GM12864 (cell line): Measurements from ENCODE around the gene FRY.

Source experiments
- DNase-seq: peaks from one replicate; pipeline ENCODE4 v3.0.0-alpha.2; 2011; ENCODE audit warnings: low read depth
- H3K4me3 ChIP-seq: 2 replicates; pipeline ENCODE4 v1.5.1; 2011; ENCODE audit warnings: mild to moderate bottlenecking, low read depth, low read length, control low read depth
- CTCF ChIP-seq: IDR thresholded peaks from 2 replicates; pipeline ENCODE4 v1.5.1; 2011; ENCODE audit warnings: low read depth, mild to moderate bottlenecking, moderate library complexity, low read length, control low read depth, inconsistent platforms; ENCODE audit errors: missing control alignments

The FRY gene

GRCh38 chr13:32252812-32253438 lies 221.4 kb downstream of the FRY start:
- TF ChIP-seq CTCF, result no peak
- no peak for DNase-seq
- H3K4me3 ChIP-seq, result no peak overlapping the region

GRCh38 chr13:32253911-32254399 lies 222.4 kb downstream of the FRY start:
- DNase-seq, result no peak
- TF ChIP-seq CTCF, result no peak
- H3K4me3 ChIP-seq, result no peak overlapping the region

DNA sequence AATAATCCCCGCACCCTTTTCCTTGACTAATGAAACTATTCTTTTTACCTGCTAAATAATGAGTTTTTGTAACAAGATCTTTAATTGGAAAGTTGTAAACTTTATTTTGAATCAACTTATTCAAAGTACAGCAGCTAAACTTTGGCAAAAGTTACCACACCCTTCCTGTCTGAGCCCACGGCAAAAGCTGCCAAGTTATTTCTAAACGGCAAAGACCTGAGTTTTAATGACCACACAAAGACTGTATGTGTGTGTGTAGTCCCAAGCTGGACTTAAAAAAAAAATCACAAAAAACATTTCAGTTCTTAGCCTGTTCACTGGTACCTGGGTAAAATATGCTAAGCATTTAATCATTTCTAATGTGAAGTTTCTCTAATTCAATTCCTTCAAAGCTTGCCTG lies 222.8 kb downstream of the FRY start:
- H3K4me3 ChIP-seq, result no peak overlapping the region
- TF ChIP-seq CTCF, result no peak
- DNase-seq, result no peak

DNA sequence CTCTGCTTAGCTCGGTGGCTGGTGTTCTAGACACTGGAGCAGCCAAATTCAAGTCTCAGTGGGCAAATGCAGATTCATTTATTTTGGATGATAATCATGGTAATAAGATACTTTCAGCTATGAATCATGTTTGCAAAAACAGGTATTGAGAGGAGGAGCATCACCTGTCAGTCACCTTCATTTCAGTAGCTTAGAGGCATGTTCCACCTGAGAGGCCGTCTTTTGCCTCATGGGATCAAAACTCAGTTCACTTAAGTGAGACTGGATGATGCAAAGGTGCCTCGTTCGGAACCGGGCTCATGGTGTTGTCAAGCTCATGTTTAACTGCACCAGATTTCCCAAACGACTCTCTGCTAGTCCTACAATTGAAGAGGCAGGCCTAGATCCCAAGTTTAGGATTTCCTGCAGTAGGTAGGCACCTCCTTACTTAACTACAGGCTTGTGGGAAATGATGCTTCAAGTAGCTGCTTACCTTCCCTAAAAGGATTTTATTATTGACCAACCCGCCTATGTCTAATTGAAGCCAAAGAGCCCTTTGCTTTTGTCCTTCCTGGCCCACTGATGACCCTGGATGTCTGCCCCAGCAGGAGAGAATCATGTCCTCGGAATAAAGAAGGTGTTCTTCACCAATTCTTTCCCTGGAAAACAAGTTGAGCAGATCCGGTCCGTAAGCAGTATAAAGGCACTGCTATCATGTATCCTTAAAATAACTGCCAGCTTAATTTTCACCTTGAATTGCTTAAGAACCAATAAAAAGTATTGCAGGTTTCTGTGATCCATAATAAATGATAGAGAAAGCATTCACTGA lies 223.5 kb downstream of the FRY start:
- no peak overlapping the region for H3K4me3 ChIP-seq
- TF ChIP-seq CTCF, result no peak

DNA sequence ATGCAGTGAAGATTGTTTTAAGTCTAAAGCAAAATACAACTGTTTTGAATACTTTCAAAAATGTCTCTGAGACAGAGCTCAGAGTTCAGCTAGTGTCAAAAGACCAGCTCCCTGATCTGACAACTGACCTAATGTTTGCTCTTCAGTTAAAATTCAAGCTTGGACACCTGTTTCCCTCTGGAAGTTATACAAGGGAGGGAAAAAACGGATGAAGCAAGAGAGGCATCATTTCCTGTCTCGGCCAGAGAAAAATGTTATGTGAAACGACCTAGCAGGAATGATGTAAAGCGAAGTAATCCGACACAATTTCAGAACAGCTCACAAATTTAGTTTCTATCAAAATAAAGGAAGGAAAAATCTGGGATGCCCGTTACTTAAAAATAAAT lies 224.1 kb downstream of the FRY start:
- H3K4me3 ChIP-seq, result no peak overlapping the region
- no peak for DNase-seq
- no peak for TF ChIP-seq CTCF

More for the DNA sequence above, 223.5 kb downstream of the FRY start:
- no peak for DNase-seq

DNA sequence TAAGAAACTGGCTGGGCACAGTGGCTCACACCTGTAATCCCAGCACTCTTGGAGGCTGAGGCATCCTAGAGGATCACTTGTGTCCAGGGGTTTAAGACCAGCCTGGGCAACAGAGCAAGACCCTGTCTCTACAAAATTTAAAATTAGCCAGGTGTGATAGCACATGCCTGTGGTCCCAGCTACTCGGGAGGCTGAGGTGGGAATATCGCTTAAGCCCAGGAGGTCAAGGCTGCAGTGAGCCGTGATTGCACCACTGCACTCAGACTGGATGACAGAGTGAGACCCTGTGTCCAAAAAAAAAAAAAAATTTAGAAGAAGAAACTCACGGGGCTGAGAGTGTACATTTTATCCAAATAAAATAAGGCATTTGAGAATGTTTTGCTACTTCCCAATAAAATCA lies 224.7 kb downstream of the FRY start:
- no peak for TF ChIP-seq CTCF
- H3K4me3 ChIP-seq, result no peak overlapping the region
- no peak for DNase-seq

GRCh38 chr13:32257649-32258048 lies 226.1 kb downstream of the FRY start:
- no peak for TF ChIP-seq CTCF
- DNase-seq, result no peak
- no peak overlapping the region for H3K4me3 ChIP-seq
